Retinal pigment epithelial cell (primary cell): ENCODE measurements around the gene AHCYL2.

Experiments
- DNase-seq: peaks from one replicate; pipeline ENCODE4 v3.0.0-alpha.2; 2010; ENCODE audit warnings: low read depth
- H3K4me3 ChIP-seq: 2 replicates; pipeline ENCODE4 v1.5.1; 2011; ENCODE audit warnings: mild to moderate bottlenecking, low read length, control low read depth, moderate library complexity
- TF ChIP-seq, protein P1 (sequence below): conservative IDR thresholded peaks from 2 replicates; pipeline ENCODE4 v1.5.1; 2011; ENCODE audit warnings: low read depth, low read length, control low read depth, inconsistent platforms

The AHCYL2 gene

DNA sequence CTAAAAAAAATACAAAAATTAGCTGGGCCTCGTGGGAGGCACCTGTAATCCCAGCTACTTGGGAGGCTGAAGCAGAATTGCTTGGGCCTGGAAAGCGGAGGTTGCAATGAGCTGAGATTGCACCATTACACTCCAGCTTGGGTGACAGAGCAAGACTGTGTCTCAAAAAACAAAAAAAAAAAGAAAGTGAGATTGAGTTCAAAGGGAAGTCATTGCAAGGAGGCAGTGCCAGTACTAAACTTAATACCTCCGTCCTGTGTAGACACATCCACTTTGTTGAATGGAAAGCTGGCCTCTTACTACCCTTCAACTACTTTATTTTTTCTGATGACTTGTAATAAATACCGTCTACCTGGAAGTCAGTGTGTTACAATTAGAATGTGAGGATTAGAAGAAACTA is 31.0 kb downstream of the AHCYL2 start:
- DNase-seq, result no peak
- TF ChIP-seq, protein P1, sequence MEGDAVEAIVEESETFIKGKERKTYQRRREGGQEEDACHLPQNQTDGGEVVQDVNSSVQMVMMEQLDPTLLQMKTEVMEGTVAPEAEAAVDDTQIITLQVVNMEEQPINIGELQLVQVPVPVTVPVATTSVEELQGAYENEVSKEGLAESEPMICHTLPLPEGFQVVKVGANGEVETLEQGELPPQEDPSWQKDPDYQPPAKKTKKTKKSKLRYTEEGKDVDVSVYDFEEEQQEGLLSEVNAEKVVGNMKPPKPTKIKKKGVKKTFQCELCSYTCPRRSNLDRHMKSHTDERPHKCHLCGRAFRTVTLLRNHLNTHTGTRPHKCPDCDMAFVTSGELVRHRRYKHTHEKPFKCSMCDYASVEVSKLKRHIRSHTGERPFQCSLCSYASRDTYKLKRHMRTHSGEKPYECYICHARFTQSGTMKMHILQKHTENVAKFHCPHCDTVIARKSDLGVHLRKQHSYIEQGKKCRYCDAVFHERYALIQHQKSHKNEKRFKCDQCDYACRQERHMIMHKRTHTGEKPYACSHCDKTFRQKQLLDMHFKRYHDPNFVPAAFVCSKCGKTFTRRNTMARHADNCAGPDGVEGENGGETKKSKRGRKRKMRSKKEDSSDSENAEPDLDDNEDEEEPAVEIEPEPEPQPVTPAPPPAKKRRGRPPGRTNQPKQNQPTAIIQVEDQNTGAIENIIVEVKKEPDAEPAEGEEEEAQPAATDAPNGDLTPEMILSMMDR, result no peak
- H3K4me3 ChIP-seq, result no peak overlapping the region

DNA sequence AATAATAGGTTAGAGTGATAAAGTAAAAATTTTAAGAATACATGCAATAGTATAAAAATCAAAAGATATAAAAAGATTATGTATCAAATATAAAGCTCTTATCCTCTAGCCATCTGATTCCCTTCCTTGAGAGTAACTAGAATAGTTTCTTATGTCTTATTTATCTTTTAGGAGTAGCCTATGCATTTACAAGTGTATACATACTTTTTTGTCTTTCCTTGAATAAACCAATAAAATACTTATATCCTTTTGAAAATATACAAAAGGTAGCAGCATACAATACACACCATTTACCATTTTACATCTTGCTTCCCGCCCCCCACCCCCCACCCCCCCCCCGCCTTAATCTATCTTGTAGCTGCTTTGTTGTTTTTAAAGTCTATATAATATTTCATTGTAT is 31.4 kb downstream of the AHCYL2 start:
- no peak for DNase-seq
- no peak overlapping the region for H3K4me3 ChIP-seq
- TF ChIP-seq, protein P1, result no peak

DNA sequence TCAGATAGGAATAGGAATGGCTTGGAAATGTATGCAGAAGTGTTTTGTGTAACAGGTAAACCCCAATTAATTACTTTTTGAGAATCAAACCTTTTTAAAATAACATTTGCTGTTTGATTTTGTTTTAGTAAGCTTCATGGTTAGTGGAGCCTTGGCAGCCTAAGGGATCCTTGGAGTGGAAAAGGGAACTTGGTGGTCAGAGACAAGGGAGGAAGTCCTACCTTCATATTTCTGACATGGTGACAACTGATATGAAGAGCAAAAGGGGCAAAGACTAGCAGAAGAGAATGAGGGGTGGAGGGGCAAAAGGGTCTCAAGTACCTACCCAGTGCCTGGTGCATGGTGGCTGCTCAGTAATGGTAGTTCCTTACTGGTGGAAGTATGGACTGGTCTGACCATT is 32.3 kb downstream of the AHCYL2 start:
- no peak overlapping the region for H3K4me3 ChIP-seq
- TF ChIP-seq, protein P1, result no peak
- DNase-seq, result no peak

DNA sequence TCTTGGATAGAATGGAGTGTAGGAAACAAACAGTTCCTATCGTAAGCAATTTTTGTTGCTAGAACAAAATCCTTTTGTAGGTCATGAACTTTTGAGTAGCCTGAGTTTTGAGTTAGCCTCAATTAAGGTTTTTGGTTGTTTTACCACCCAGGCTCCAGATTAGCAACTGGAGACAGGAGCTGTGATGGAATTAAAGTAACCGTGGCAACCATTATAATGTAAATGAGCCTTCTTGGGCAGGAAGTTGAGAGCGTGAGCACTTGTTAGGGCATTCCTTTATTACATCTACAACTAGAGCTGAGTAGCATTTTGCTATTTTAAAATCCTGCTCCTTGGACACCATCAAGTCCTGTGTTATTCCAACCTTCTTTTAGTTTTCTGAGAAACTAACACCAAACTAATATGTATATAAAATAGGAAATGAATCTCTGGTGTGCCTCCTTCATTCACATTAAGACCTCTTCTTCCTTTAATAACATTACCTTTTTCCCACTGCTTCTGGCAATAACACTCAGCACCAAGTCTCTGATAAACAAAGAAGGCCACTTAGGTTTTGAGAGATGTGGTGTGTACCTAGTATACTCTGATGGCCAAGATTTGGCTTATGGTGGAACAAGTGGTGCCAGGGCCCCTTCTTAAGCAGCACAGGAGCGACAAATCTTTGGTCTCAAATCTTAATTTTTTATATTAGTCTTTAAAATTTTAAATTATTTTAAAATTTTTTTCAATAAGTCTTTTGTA is 34.0 kb downstream of the AHCYL2 start:
- DNase-seq, result peak; percentile 74
- H3K4me3 ChIP-seq, result no peak overlapping the region
- TF ChIP-seq, protein P1, result no peak

DNA sequence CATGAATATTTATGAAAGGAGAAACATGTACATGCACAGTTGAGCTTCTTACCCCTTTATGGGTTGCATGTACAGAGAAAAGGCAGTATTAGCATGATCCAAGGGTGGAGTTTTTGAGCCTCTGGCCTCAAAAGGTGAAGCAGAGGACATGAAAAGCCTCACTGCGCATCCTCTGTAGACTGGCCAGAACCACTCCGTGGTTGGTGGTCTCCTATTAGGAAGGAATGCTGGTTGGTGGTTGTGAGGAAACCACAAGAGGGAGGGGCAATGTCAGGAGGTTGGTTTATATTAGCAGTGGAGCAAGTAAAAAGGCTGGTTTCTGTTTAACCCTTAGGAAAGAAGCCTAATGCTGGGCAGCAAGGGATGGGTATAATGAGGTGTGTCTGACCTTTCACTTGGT is 37.5 kb downstream of the AHCYL2 start:
- no peak for DNase-seq
- H3K4me3 ChIP-seq, result no peak overlapping the region
- TF ChIP-seq, protein P1, result no peak

DNA sequence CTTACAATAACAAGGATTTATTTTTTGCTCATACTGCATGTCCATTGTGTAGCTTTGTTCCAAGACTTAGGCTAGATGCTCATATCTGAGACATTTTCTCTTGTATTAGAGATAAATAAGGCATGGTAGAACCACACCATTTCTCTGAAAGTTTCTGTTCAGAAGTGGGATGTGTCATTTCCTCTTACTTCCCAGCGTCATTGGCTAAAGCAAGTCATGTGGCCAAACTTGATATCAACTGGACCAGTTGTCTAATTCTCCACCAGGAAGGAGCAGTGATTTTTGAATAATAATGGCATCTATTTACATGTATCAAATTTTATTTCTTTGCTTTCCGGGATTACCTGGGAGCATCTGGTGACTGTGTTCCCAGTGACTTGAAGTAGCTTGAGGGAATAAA is 38.3 kb downstream of the AHCYL2 start:
- H3K4me3 ChIP-seq, result no peak overlapping the region
- DNase-seq, result no peak
- TF ChIP-seq, protein P1, result no peak

DNA sequence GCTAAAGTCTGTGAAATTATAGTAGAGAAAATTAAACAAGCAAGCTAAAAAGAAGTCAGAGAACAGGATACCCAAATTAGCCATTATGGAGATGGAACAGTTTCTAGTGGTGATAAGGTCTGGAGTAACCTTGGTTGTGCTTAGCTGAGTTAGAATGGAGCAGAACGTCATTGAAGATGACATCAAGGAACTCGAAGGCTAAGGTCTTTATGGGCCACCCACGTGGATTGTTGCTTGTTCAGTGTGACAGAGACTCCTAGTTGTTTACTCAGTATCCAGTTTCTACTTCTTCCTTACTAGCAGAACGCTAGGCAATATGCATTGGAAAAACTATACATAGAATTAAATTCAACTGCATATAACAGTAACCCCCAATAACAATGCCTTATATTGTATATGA is 39.7 kb downstream of the AHCYL2 start:
- H3K4me3 ChIP-seq, result no peak overlapping the region
- TF ChIP-seq, protein P1, result no peak
- DNase-seq, result no peak
